Left kidney (tissue), 2 donors: ENCODE measurements around the gene PDE3B. TPM values are rescaled to one million over a fixed set of nuclear protein-coding genes. Genes with fewer than 3 reads are reported as not detected.
"Not testable (repeated sequence)": the region's sequence is repeated elsewhere in the genome, so short reads cannot be mapped to it uniquely, and the experiment has no call there.

Source experiments
- DNase-seq: peaks from one replicate; pipeline ENCODE4 v3.0.0-alpha.2; 2013
- polyA plus RNA-seq: library from polyadenylated mRNA; unstranded; fragments of 120-200 nt; gene quantifications from one replicate; pipeline ENCODE4 v1.2.1, GENCODE V29; 2013; ENCODE audit not compliant: insufficient read length

Gene PDE3B
- polyA plus RNA-seq, 1 donor = 10.5 TPM

DNA sequence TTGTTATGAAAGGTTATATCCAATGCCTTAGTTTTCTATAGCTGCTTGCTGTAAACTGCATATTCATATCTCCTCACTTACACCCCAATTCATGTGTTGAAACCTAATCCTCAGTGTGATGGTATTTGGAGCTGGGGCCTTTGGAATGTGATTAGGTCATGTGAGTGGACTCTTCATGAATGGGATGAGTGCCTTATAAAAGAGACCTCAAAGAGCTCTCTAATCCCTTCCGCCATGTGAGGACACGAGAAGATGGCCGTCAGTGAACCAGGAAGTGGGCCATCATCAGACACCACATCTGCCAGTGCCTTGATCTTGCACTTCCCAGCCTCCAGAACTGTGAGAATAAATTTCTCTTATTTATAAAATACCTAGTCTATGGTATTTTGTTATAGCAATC lies 169.2 kb downstream of the PDE3B start:
- DNase-seq = no peak

DNA sequence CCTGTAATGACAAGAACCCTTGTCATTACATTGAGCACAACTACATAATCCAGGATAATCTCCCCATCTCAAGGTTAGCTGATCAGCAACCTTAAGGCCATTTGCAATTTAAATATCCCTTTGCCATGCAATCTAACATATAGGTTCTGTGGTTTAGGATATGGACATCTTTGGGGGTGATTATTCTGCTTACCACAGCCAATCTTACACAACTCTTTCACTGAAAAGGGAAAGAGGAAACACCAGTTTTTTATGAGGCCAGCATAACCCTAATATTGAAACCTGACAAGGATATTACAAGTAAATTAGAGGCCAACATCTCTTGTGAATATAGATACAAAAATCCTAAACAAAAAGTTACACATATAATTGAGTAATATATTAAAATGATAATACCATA lies 169.9 kb downstream of the PDE3B start:
- no peak for DNase-seq

DNA sequence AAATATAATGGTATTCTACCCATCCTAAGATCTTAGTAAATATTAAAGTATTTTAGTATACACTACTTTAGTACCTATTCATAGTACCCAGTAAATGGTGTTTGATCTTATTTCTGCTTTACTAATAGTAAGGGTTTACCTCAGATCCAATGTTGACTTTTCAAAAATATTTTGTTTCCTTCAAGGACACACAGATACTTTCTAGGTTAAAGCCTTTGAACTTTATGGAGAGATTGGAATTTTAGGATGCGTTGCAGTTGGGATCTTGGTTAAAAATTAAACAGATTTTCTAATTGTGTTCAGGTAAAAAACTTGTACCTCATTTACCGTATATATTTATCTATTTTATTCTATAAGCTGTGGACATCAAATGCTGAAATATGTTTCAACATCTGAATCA lies 175.2 kb downstream of the PDE3B start:
- no peak for DNase-seq

DNA sequence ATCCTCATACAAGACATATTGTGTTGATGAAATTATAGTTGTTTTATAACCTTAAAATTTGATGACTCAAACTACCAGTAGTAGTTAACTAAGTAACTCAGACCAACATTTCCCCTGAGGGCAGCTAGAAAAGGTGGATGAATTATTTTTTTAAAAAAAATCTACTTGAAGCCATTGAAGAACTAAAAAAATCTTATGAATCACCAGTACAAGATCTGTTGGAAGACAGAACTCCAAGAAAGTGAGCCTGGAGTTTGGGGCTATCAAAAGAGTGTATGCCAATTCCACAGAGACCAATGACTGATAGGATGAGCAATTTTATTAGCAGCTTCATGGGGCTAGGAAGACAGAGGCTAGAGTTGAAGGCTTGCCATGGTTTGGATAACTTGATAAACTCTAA lies 176.0 kb downstream of the PDE3B start:
- DNase-seq = no peak

DNA sequence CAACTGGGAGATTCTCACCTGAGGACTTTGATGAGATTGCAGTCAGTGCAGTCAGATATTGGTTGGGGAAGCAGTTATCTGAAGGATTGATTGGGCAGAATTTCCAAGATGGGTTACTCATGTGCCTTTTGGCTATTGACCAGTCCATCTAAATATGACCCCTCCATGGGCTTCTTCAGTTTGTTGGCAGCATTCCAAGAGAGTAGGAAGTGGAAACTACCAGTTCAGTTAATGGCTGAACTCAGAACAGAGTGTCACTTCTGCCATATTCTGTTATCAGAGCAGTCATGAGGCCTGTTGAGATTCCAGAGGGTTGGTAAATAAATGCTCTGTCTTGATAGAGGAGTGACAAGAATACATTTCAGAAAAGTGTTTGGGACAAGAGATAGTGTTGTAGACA lies 177.4 kb downstream of the PDE3B start:
- no peak for DNase-seq

DNA sequence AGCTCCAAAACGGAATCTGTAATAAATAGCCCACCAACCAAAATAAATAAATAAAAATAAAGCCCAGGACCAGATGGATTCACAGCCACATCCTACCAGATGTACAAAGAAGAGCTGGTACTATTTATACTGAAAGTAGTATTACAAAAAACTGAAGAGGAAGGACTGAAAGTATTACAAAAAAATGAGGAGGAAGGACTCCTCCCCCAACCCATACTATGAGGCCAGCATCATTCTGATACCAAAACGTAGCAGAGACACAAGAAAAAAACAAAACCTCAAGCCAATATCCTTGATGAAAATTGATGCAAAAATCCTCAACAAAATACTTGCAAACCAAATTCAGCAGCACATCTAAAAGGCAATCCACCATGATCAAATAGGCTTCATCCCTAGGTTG lies 183.0 kb downstream of the PDE3B start:
- no peak for DNase-seq

DNA sequence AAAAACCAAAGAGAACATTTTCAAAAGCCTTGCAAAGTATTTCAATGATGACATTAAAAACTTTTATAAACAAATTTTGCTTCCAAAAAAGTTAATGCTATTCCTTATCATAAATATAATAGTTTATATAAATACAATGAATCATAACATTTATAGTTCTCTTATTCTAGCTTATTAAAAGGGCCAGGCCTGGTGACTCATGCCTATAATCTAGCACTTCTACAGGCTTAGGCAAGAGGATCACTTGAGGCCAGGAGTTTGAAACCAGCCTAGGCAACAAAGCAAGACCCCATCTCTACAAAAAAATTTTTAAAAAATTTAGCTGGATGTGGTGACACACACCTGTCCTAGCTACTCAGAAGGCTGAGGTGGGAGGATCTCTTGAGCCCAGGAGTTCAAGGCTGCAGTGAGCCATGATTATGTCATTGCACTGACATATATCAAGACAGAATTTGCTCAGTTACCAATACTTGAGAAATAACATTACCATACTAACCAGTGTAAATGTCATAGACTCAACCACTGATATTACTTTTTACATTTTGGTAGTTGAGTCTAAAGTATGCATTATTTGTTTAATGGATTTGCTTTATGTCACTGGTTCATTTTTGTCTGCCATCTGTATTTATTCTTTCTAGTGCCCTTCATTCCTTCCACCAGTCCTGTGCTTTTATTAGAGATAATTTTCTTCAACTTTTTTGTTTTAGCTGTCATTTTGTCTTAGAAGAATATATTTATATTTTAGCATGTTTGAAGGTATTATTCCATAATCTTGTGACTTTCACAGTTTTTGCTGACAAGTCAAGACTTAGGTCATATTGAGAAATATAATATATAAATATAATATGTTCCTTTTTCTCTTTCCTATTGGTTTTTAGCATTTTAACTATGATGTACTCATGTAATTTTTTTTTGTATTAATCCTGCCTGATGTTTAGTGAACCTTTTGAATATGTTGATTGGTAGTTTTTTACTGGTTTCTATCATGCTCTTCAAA lies 192.2 kb downstream of the PDE3B start:
- DNase-seq = no peak

DNA sequence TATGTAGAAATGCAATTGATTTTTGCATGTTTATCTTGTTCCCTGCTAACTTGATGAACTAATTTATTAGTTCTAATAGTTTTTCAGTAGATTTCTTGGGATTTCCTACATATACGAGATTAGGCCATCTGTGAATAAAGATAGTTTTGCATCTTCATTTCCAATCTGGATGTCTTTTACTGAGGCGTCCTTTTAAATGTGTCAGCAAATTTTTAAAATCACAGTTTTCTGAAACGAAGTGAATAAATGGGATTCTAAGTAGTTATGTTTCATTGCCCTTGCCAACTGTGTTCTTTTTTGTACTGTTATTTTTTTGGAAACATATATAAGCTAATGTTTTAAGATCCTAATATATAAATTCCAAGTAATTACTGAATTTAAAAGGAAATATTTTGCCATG lies 198.4 kb downstream of the PDE3B start:
- no peak for DNase-seq

DNA sequence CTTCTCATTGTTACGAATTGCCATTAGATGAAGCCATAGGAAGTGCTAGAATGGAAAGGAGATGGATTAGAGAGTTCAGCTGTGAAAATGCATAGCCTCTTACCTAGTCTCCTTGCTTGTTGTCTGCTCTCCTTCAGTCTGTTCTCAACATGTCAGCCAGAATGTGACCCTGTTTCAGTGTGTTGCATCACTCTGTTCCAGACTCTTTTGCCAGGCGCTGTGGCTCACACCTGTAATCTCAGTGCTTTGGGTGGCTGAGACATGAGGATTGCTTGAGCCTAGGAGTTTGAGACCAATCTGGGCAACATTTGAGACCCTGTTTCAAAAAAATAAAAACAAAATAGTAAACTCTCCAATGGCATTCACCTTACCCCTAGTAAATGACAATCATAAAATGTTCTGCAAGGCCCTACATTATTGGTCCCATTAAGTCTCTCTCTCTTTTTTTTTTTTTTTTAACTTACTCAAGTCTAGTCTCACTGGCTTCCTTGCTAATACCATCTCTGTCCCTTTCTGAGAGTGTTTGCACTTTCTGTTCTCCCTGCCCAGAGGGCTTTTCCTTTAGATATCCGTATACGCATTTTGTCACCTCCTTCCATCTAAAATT lies 209.1 kb downstream of the PDE3B start:
- DNase-seq = no peak

DNA sequence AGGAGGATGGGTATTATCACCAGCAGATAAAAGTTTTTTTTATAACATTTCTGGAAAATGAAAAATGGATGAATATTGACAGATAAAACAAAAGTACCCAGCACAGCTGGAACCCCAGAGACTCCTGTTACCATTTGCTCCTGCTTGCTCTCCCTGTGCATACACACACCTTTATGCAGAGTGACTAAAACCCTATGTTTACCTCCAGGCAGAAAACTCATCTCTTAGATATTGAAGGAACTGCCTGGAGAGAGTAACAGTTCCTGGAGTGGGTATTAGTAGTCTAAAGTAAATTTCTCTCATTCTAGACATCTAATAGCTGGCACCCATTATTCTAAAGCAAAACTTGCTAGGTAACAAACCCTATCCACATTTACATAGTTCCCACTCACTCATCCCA lies 210.5 kb downstream of the PDE3B start:
- DNase-seq = no peak

DNA sequence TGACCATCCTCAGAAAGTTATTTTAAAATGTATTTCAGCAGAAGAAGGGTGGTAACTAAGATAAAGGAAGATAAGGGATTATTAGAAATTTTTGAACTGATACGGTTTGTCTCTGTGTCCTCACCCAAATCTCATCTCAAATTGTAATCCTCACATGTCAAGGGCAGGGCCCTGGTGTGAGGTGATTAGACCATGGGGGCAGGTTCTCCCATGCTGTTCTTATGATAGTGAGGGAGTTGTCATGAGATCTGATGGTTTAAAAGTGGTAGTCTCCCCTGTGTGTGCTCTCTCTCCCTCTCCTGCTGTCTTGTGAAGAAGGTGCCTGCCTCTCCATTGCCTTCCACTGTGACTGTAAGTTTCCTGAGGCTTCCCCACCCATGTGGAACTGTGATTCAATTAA lies 212.3 kb downstream of the PDE3B start:
- DNase-seq = no peak

DNA sequence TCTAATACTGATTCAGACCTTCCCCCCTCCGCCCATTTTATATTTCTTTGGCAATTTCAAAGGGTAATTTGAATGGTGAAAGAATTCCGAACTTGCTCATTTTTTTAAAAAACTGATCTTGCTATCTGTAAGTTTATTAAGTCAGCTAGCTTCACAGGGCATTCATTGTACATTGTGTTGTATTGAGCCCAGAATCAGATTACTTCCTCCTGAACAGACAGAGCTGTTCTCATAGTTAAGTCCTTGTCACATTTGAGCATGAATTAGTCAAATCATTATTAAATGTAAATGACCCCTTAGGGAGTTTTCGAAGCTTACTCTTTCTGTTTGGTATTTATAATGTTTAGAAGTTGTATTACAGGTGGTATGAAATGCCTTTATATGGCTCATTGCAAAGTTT lies 214.0 kb downstream of the PDE3B start:
- no peak for DNase-seq

DNA sequence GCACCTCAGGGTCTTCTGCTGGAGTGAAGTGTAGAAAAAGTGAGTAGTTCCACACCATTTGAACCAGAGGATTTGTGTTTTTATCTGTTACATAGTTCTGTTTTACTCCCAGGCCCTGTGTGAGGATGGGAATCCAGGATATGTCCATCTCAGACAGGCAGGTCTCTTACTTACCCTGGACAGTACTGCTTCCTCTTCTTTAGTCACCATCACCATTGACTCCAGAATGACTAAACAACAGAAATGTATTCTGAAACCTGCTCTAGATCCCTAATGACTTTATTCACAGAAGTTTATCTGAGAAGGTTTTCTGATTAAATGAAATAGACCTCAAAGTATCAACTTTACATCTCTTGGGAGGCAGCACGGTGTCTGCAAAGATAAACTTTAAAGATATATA lies 214.8 kb downstream of the PDE3B start:
- no peak for DNase-seq

DNA sequence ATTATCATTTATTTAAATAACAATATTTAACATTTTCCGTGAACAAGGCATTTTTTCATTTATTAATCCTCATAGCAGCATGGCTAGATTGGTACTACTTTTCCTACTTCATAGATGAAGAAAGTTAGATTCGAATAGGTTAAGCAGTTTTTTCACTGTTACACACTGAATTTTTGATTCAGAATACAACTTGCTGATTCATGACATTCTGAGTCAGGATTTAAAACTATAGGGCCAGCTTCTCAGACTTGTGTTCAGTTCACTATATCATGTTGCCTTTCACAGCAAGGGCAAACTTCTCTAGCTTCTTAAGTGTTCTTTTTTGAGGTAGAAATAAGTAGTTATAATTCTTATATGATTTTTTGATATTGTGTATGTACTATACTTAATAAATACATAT lies 216.9 kb downstream of the PDE3B start:
- no peak for DNase-seq

DNA sequence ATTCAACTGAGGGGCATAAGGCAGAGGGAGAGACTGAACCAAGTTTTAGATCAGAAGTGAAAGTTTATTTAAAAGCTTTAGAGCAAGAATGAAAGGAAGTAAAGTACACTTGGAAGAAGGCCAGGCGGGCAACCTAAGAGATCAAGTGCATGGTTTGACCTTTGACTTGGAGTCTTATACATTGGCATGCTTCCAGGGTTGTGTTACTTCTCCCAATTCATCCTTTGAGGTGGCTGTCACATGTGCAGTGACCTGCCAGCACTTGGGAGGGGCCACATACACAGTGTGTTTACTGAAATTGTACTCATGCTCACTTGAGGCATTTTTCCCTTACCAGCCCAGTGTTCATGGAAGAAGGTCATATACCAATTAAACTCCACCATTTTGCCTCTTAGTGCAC lies 218.1 kb downstream of the PDE3B start:
- DNase-seq = peak; percentile 1

DNA sequence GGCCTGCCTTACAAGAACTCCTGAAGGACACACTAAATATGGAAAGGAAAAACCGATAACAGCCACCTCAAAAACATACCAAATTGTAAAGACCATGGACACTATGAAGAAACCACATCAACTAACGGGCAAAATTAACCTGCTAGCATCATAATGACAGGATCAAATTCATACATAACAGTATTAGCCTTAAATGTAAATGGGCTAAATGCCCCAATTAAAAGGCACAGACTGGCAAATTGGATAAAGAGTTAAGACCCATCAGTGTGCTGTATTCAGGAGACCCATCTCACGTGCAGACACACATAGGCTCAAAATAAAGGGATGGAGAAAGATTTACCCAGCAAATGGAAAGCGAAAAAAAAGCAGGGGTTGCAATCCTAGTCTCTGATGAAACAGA lies 220.2 kb downstream of the PDE3B start:
- not testable (repeated sequence) for DNase-seq

DNA sequence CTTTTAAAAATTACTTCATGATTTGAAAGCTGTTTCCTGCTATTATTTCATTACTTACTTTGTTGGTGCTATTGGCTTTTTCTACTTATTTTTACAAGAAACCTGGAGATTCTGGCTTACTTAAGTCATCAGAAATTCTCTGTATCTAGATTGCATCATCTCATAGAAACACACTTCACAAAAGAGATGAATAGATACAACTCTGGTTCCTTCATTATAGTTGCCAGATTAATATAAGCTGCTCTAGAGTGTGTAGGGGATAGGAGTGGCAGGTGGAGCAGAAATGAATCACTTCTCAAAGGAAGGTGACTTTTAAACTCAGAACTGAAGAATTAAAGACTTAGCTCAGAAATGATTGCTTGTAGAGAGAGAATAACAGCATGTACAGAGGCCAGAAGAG lies 228.4 kb downstream of the PDE3B start:
- no peak for DNase-seq

DNA sequence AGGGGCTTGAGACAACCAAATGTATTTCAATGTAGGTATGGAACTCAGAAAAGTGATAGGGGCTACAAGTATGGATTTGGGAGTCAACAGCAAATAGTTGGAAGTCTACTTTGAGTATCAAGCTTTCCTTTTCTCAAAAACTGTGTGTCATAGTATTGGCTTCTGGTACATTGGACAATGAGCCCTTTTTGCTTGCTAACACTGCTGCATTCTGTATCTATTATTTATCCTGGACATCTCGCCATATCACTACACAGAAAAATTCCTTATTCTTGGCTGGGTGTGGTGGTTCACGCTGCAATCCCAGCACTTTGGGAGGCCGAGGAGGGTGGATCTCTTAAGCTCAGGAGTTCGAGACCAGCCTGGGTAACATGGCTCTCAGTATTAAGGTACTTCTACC lies 230.0 kb downstream of the PDE3B start:
- DNase-seq = no peak

DNA sequence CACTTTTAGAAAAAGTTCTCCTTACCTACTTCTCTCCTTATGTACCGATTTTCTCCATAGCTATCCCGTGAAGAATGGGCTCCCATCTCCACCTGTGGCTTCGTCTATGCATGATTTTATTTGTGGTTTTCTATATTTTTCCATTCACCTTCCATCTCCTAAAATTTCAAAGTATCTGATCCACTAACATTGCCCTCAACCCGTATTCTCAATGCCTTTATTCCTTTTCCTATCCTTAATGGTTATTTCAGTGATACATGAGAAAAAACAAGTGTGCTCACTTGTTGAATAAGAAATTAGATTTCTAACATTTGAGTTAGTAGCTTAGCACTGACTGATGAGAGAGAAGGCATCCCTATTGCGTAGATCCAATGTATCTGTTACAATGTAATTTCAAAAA lies 231.6 kb downstream of the PDE3B start:
- no peak for DNase-seq

DNA sequence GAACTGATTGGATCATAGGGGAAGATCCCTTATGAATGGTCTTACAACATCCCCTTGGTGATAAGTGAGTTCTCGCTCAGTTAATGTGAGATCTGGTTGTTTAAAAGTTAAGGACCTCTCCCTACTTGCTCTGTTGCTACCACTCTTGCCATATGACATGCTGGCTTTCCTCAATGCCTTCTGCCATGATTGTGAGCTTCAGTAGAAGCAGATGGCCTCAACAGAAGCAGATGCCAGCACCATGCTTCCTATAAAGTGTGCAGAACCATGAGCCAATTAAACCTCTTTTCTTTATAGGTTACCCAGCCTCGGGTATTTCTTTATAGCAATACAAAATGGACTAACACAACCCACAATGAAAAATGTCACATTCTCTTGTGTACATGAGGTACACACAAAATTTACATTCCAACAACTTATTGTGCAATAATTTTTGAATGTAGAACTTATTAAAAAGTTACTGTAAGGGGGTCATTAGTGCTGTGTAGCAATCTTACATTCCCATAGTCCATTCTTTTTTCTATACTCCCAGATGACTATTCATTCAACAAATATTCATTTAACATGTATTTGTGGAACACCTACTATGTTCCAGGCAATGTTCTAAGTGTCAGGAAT lies 238.1 kb downstream of the PDE3B start:
- no peak for DNase-seq

DNA sequence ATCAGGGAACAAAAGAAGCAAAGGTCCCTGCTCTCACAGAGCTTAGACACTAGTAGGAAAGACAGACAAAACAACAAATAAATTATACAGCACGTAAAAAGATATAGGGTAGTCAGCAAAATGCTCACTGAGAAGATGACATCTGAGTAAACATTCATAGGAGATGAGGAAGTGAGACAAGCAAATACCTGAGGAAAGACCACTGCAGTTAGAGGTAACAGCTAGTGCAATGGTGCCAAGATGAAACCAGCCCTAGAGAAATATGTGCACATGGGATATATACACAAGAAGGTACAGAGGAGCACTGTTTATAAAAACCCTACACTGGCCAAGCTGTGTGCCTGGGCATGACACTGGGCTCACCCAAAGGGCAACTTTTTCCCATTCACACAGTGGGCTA lies 238.6 kb downstream of the PDE3B start:
- DNase-seq = no peak

DNA sequence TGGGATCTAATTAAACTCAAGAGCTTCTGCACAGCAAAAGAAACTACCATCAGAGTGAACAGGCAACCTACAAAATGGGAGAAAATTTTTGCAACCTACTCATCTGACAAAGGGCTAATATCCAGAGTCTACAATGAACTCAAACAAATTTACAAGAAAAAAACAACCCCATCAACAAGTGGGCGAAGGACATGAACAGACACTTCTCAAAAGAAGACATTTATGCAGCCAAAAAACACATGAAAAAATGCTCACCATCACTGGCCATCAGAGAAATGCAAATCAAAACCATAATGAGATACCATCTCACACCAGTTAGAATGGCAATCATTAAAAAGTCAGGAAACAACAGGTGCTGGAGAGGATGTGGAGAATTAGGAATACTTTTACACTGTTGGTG lies 240.1 kb downstream of the PDE3B start:
- not testable (repeated sequence) for DNase-seq

DNA sequence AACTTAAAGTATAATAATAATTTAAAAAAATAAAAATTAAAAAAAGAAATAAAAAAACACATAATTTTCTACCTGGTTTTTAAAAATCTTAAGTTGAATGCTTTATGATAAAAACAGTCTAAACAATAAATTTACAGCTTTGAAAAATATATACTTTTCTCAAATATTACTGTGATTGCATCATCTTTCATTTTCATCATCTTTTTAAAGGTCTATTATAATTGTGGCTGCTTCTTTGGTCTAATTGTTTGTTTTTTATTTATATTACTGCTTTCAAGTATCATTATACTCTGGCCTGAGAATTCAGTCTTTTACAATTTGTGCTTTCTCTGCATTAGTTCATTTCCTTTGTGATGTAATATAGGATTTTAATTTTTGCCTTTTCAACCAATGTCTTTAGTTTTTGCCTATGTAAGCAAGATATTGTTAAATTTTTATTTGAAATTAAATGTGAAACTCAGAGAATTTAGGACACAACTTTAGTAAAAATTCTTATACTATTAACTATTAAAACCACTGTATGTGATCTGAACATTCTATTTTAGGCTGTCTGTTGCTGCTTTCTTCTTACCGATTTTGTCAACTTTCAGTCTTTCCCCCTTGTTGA lies 241.2 kb downstream of the PDE3B start:
- no peak for DNase-seq
